Tongue (tissue), 2 donors: ENCODE results near the gene CCDC85C. TPM values are rescaled to one million over a fixed set of nuclear protein-coding genes. Genes with fewer than 3 reads are reported as not detected.
A peak's percentile ranks its signal among the peaks of the same experiment; 100 is the strongest.

Experiments
- DNase-seq: peaks from one replicate; pipeline ENCODE4 v3.0.0-alpha.2; 2015
- total RNA-seq: library from RNA; depleted of rRNA; stranded (reverse); fragments of >200 nt; gene quantifications from one replicate; pipeline ENCODE4 v1.2.3, GENCODE V29; 2014

Gene CCDC85C
- total RNA-seq, 1 donor from 2014 or later = 8.4 TPM

DNA sequence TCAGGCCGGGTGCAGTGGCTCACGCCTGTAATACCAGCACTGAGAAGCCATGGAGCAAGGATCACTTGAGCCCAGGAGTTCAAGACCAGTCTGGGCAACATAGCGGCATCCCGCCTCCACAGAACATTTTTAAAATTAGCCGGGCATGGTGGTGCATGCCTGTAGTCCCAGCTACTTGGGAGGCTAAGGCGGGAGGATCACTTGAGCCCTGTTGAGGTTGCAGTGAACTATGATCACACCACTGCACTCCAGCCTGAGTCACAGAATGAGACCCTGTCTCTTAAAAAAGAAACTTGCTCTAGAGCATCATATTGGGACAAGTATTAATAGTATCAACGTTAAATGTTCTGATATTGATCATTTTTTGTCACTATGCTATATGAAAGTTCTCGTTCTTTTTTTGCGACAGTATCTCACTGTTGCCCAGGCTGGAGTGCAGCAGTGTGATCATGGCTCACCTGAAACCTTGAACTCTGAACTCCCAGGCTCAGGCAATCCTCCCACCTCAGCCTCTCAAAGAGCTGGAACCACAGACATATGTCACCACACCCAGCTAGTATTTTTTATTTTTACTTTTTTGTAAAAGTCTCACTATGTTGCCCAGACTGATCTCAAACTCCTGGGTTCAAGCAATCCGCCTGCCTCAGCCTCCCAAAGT lies 47.7 kb downstream of the CCDC85C start:
- DNase-seq = no peak

DNA sequence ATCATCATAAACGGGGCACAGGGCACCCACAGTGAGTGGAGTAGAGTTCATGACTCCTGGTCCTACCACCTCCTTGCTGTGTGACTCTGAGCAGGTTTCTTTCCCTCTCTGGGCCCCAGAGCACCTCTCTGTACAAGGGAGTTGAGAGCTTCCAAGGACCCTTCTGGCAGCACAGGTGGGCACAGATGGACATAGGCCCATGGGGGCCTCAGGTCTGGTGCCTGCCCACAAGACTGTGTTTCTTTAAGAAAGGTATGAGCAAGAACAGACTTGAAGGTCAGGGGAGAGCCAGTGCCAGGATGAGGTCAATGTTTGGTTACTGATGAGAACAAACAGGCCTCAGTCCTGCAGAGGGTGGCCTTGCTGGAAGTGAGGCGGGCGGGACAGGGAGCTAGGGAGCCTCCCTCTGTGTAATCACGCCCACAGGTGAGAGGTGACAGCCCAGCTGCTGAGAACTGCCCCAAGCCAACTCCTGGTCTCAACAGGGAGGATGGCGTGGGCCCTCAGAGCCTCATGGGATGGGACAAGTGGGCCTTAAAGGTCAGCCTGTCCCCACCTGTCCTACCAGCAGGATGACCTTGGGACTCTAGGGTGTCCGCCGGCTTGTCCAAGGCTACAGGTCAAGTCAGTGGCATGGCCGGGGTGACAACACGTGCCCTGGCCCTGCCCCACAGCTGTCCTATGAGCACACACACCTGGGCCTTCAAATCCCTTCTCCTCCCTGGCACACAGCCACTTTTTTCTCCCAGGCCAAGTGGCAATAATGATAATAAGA lies 49.1 kb downstream of the CCDC85C start:
- no peak for DNase-seq

DNA sequence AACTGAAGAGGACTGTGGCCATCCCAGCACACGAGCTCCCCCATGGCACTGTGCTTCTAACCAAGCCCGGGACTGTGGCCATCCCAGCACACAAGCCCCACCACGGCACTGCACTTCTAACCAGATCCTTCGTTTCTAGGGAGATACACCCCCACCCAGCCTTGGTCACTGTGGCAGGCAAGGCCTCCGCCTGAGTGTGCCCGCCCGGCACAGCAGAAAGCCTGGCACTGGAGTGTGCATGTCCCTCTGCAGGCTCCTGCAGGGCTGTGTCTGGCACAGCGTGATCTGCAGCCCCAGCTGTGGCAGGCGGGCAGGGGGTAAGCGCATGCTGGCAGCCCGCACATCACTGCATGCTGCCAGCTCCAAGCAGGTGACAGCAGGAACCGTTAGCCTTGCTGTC lies 49.8 kb downstream of the CCDC85C start:
- DNase-seq = peak; percentile 58

DNA sequence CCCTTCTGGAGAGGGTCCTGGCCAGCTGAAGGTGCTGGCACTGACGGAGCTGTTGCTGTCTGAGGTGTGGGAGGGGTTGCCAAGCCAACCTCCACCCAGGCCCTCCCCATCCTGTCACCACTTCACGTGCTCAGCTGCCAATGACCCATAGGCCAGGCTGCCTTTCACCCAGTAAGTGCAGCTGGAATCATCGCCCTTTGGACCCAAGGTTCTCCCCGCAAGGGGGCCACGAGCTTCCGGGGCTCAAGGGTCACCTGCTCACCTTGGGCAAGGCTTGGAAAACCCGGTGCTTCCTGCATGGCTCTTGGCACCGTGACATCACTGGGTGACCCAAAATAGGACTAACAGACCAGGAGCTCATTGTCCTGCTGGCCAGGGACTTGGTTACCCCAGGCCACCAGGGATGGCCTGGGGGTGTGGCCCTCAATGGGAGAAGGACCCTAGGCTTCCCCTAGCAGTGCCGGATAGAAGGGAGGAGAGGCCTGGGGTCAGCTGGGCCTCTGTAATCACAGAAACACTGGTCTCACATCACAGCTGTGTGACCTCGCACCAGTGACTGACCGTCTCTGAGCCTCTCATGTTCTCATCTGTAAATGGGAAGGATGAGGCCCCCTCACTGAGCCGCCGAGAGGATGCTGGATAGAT lies 51.3 kb downstream of the CCDC85C start:
- no peak for DNase-seq

DNA sequence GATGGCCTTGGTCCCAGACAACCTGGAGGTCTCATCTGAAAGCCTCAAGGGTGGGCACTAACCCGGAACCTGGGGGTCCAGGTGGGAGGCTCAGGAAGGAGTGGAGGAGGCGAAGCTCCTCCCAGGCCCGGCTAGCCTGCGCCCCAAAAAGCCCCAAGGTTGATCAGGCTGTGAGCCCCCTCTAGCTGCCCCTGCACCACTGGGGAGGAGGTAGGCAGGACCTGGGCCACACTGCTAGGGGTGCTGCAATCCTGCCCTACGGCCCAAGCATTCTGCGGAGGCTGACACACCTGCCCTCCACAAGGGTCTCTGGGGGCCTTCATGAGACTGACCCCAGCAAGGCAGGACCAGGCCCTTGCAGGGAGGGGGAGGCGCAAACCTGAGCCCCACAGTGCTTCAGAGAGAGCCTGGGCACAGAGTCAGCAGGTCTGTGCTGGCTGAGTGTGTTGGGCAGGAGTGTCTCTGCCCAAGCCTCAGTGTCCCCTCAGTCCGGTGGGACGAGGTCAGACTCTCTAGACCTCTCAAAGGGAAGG lies 51.9 kb downstream of the CCDC85C start:
- DNase-seq = no peak

DNA sequence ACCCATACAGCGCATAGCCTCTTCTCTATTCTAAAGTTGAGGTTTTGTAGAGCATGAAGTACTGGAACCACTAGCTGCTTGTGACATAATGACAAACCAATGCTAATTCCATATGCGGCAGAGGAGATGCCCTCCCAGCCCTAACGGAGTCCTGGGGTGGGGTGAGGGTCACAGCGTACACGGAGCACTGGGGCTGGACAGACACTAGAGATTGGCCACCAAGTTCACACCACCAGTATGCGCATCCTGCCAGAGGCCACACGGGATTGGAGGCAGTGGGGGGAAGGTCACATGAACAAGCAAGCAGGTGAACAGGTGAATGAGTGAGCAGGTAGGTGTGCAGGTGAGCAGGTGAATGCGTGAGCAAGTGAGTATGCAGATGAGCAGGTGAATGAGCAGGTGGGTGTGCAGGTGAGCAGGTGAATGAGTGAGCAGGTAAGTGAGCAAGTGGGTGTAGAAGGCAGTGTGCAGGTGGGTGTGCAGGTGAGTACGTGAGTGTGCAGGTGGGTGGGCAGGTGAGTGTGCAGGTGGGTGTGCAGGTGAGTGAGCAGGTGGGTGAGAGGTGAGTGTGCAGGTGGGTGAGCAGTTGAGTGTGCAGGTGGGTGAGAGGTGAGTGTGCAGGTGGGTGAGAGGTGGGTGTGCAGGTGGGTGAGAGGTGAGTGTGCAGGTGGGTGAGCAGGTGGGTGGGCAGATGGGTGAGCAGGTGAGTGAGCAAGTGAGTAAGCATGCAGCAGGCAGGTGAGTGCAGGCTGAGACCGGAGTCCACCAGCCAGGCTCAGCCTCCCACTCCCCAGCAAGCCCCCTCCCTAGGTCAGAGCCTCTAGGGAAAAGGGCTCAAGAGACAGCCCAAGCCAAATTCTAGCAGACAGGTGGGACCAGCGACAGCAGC lies 52.7 kb downstream of the CCDC85C start:
- DNase-seq = no peak

DNA sequence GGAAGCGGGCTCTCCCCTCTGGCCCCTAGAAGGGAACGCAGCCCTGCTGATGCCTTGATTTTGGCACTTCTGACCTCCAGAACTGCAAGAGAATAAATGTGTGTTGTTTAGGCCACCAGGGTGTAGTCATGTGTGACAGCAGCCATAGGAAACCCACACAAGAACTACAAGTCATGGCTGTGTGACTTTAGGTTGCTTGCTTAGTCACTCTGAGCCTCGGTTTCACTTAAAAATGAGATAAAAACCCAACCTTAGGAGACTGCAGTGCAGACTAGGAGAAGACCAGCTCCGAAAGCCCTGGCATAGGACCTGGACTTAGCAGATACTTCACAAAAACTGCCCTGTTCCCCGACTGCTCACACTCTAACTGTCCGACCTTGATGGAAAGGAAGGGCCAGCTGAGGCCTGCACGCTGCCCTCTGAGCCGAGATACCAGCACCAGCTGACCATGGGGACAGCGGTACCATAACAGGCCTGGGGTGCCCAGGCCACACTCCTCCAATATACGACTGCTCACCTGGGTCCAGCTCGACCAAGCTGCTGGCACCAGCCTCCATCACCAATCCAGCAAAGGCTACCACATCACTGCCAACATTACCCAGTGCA lies 53.5 kb downstream of the CCDC85C start:
- DNase-seq = no peak

DNA sequence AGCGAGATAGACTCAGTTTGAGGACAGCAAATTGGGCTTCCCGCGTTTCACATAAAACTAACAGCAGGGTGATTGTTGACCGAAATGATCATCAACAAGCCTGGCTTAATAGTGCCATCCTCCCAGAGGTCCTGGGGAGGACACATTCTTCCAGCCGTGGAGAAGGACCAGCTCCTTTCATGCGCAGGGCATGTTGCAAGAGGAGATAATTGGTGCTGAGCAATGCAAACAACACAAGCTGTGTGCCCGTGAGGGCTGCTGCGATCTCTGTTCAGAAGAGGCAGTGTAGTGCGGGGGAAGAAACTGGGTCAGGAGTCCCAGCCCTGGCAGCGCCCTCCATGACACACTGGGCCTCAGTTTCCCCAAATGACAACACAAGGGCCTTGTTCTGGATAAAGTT lies 54.3 kb downstream of the CCDC85C start:
- no peak for DNase-seq

DNA sequence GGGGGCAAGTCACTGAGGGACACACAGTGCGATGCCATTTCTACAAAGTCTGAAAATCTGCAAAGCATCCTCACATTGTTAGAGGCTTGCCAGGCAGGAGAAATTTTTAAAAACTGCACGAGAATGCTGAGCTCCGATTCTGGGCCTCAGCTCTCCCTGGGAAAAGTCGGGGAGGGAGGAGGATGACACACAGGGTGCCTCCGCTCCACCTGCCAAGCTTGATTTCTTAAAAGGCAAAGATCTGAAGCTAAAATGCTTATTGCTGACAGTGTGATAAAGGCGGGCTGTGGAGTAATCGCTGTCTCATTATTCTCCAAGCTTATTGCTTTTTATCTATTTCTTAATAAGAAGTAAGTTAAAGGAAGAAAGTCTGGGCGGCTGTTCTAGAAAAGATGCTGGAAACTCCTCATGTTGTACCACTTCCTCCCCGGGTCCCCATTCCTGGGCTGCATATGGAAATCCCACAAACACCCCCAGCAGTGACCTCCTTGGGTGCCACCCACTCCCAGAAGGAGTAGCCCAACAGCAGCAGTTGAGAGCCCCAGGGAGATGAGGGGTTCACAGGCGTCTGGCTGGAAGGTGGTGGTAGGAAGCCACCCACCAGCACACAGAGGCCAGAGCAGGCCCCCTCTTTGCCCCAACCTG lies 55.0 kb downstream of the CCDC85C start:
- DNase-seq = no peak

DNA sequence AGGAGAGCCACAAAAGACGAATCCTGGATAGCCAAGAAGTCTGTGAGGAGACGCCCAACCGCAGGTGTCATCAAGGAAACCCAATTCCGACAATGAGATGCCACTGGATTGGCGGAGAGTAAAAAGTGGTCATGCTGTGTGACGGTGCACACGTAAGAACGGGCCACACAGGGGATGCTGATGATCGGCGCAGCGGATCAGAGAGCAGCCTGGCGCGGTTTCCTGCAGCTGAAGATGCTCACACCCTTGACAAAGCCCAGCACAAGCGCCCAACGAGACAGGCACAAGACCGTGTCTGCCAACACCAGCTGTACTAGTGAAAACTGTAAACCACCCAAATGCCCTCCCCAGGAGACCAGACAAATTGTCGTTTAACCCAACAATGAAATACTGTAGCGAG lies 55.8 kb downstream of the CCDC85C start:
- DNase-seq = no peak

DNA sequence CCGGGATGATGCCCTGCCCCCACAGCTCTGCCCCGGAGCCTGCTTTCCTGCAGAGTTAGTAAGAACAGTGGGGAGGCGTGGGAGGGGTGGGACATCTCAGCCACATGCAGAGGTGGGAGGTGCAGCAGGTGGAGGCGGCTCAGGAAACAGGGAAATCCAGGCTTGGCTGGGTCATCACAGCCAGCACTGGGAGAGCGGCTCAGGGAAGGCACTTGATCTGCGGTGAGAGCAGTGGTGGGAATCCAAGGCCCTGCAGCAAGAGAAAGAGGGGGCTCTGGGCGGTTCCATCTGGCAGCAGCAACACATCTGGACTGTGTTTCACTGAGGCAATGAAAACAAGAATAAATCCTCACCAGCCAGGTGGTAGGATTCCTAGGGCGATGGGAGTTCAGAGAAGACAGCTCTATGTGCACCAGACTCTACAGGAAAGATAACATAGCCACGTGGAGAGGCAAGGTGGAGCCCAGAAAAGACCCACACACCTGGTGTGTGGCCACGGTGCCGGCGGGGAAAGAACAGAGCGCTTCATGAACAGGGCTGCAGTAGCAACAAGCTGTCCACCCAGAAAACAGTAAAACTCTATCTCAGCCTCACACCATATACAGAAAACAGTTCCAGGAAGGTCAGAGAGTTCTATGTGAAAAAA lies 57.6 kb downstream of the CCDC85C start:
- DNase-seq = peak; percentile 38

DNA sequence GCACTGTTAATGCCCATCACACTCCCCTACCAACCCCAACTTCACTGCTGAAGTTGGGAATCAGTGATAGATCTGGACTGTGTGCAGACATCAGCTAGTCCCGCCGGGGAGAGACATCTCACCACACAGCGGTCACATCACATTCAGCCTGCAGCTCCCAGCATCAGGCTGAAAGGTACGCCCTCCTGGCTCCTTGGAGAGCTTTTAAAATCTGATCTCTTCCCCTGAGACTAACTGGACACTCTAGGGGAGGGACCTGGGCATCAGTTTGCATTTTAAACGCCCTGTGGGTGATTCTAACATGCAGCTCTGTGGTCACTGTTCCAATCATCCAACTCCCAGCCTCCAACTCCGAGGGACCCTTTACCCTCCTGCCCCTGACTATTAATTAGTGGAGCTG lies 58.4 kb downstream of the CCDC85C start:
- DNase-seq = no peak

DNA sequence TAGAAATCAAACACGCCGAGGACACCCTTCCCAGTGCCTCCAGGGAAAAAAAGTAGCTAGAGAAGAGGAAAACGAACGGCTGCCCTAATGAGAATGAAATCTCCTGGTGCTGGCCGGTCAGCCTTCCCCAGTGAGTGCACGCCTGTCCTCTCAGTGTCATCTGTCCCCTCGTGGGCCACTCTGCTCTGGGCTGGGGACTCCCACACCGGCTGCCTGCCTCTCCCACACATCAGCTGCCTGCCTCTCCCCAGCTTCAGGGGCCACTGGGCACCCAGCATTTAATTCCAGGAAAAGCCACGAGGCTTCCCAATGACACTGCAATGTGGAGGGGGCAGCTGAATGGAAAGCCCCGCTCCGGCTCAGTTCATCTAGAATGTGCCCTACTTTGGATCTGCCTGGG lies 59.0 kb downstream of the CCDC85C start:
- DNase-seq = no peak

DNA sequence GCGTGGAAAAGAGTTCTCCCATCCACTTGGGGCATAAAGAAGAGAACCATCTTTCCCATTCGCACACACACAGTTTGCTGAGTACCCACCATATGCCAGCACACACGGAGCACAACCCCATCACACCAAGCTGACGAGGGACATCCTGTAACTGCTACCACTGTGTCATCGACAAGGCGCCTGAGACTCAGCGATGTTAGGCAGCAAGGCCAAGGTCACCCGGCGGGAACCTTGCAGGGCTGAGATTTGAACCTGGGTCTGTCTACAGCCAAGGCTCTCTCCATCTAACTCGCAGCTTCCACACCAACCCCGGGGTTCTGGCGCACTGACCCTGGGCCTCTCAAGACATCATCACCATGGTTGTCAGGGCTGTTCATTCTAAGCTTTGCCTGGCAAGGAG lies 60.0 kb downstream of the CCDC85C start:
- no peak for DNase-seq

DNA sequence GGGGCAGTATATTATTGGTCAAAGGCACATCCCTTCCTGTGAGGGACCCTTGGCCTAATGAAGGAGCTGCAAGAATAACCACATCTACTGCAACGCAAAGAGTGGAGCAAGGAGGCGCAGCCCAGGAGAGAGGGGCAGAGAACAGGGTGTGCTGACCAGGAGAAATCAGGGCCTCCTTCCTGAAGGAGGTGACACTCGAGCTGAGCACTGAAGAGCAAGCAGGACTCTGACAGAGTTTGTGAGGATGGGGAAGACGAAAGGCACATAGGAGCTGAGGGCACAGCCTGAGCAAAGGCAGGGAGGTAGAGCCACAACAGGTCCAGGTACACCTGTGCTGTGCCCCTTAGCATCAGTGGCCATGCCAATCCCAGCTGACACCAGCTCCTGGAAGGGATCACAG lies 60.6 kb downstream of the CCDC85C start:
- no peak for DNase-seq

DNA sequence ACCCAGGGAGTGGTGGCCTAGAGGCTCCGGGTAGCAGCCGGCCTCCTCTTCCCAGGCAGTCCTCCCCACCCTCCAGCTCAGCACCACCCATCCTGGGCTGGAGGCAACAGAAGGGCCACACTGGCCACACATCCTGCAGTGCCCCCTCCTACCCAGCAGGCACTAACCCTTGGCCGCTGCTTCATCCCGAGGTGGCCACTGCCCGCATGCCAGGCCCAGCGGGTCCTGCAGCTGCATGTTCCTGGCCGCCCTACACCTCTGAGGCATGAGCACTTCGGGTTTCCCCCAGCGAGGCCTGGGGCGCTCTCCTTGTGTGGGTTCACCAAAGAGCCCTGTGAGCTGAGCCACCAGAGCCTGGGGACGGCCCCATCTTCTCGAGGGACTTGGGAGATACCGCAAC lies 61.4 kb downstream of the CCDC85C start:
- no peak for DNase-seq

DNA sequence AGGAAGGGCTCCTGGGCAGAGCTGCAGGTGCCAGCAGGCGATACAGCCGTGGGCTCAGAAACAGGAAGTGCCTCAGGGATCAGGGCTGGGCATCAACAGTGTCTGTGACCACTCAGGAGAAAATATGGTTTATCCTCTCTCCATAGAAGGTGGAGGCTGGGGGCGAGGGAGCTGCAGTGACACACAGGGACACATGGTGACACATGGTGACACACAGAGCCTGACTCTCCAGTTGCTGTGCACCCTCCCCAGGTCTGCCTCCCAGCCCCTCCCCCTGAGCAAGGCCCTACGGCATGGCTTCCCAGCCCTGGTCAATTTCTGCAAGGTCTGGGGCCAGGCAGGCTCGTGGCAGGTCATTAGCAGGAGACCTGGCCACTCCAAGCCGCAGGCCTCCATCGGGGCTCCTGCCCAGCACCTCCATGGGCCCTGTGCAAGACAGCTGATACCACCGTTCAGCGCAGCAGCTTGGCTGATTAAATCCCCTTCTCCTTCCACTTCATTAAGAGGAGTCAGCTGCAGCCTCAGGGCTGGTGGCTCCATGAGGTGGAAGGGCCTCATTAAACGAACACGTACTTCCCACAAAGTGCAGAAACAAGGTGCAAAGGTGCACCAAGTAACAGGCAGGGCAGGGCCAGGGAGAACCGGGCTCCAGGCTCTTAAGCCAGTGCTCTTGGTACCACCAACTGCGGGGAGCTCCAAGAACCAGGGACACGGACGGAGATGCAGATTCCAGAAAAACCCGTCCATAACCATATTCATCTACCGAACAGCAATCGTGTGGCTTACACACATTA lies 62.1 kb downstream of the CCDC85C start:
- DNase-seq = peak; percentile 64

DNA sequence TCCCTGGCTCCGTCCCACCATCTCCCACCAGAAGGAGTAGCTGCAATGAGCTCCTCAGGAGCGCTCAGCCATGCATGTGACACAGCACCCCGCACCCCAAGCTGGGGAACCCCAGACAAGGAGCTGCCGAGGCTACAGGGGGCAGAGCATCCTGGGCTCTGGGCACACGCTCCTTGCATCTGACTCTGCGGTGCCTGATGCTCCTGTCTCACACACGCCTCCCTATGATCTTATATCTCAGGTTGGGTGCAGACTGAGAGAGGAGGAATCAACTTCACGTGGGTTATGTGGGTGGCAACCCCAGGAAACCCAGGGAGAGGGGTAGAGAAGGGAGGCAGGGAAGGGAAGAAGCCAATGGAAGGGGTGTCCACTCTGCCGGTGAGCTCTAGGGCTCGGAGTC lies 62.8 kb downstream of the CCDC85C start:
- no peak for DNase-seq

DNA sequence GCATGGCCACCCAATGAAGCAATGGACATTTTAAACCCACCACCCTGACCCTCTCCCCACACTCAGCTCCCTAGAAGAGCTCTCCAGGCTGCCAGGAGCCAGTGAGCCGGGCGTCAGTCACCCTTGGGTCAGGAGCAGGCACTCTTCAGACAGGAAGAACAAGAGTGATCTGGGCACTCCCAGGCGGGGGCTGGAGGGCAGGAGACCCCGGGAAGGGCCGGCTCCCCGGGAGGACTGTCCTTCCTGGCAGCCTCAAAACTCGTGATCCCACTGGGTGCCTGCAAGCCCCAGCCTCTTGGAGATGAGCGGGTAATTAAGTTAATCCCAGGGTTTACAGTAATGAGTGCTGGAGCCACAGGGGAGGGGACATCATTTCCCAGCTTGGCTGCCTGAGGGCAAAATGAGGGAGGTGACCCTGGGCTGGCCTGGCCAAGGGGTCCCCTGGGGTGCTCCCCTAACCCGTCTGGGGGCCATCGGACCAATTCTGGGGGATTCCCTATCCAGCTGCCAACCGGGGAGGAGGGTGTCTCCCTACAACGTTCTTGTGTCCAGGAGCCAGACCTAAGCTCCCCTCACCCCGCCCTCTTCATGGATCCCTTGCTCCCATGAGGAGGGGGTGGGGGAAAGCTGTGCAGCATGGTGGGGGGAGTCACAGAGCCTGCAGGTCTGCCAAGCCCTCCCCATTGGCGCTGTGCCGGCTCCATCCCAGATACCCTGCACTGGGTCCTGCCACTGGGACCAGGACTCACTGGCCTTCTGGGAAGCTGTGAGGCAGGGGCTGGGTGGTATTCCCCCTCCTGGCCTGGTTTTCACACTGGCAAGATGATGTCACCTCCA lies 63.6 kb downstream of the CCDC85C start:
- DNase-seq = no peak
